Ecto neural progenitor cell (in vitro differentiated cells): ENCODE results near the gene MACROD2.

Source experiments
- DNase-seq: peaks from one replicate; pipeline ENCODE4 v3.0.0-alpha.2; 2018; ENCODE audit warnings: low spot score

The MACROD2 gene

DNA sequence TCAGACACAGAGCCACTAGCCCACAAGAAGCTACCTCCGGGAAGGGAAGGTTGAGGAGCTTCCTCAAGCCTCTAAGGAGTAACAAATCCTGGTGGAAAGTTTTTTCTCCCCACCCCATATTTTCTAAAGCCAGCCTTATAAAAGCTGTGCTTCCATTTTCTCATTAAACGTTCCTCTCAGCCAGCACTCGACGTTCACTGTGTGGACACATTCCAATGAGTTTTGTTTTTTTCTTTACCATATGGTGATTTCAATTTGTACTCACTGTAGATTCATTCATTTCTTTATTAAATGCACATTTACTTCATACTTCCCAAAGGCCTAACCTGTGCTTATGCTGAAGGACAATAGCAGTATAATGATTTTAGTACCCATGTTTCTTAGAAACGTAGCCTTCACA lies 536.5 kb downstream of the MACROD2 start:
- no peak for DNase-seq

DNA sequence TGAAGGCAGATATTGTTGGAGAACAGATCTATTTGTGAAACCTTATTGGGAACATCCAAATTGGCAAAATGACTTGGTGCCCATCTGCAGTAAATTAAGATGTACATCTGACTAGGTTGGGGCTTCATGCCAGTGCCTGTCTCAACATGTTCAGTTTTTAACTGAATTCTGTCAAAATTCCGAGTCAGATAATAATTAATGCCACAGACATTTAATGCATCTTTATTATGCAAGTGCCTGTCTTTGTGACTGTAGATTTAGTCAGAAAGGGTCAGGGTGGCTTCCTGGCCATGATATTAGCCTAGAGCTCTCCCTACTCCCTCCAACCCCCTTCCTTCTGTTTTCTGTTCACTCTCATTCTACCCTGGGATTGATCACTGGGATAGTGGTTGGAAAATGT lies 541.4 kb downstream of the MACROD2 start:
- DNase-seq = no peak

DNA sequence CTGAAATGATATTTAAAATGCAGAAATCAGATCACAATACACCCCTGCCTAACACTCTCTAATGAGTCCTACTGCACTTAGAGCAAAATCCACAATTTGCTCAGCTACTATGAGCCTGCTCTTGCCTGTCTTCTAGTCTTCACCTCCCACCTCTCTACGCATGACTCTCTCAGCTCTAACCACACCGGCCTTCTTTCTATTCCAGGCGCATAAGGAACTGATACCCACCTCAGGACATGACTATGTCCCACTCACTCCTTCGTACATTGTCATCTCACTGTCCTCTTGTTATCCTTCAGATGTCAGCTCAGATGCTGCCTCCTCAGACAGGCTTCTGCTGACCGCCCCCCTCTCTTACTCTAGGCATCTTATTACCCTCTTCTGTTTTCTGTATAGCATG lies 543.1 kb downstream of the MACROD2 start:
- DNase-seq = no peak

DNA sequence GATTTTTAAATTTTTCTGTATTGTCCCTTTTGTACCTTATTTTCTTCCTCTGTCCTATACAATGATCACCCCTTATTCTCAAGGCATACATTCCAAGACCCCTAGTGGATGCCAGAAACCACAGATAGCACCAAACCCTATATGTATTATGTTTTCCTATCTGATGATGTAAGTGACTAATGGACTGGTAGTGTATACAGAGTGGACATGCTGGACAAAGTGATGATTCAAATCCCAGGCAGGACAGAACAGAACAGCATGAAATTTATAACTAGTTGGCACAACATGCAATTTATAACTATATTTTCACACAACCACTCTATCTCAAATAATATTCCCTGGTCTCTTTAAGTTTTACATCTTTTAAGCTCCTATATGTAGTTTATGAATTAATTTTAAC lies 547.7 kb downstream of the MACROD2 start:
- no peak for DNase-seq

DNA sequence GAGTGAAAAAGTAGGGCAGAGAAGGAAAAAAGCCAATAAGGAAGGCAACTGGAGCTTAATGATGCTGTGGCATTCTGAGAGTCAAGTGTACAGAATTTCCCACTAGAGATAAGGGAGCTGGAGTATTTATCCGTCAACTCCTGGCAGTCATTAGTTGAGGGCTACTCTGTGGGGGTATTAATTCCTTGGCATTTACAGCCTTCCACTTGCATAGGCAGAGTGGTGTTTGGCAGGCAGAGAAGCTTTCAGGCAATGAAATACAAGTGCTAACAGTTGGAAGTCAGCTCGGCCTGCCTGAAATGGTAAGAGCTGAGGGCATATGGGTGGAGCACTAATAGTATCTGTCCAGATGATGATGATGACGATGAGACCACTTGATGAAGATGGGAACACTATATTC lies 549.4 kb downstream of the MACROD2 start:
- DNase-seq = no peak

DNA sequence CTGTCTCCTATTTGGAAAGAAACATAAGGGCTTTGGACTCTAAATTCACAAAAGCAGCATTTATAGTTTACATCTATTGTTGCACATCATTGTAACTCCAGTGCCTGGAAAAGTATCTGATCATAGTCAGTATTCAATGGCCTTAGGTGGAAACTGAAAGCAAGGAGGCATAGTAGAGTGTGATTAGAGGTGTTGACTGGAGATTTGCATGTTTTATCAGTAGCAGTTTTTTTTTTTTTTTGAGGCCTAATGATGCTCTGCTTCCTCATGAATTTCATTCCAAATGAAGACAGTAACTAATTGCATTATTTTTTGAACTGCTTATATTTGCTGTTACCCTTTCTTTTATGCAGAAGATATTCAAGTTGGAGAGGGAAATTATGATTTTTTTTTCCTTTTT lies 555.3 kb downstream of the MACROD2 start:
- no peak for DNase-seq

DNA sequence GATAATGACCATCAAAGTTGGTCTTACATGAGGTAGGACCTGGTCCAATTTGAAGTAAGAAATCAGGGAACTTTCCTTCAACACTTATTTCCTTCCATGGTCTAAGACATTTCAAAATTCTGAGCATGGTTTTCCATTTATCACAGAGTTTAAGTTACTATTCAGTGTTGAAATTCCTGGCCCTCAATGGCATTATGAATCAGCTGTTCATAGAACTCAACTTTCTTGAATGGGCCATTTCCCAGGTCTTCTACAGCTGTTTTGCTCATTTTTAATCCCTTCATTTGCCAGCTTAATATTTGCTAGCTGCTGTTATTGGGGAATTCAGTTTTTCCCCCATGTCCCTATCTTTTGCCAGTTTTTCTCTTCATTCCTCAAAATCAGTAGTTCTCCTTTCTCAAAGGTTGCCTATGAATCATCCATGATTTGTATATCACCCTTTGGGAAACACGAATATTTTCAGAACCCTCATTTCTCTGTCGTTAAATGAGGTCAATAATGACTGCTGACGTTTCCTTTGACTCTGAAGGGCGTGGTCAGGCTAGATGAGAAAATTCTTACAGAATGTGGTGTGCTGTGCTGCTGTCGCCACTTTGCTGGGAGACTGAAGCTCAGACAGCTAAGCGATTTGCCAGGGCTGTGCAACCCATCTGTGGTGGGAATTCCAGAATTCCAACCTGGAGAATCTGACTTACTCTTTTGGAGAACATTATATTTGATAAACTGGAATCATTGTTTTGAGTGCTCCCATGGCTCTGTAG lies 558.6 kb downstream of the MACROD2 start:
- DNase-seq = no peak

DNA sequence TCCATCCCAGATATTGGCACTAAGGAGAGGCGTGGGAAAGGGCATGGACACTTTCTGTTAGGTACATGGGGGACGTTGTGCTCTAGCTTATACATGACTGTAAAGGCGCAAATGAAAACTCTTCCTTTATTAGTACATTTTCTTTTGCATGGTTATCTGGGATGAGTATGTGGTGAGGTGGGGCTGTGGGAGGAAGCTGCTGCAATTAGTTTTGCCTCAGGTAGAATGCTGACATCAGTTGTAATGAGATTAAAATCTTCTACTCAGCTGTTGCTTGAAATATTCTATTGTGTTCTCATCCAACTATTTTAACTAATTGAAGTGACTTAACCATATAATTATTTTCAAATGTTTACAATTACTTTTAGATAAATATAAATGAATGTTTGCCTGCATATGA lies 560.4 kb downstream of the MACROD2 start:
- no peak for DNase-seq

DNA sequence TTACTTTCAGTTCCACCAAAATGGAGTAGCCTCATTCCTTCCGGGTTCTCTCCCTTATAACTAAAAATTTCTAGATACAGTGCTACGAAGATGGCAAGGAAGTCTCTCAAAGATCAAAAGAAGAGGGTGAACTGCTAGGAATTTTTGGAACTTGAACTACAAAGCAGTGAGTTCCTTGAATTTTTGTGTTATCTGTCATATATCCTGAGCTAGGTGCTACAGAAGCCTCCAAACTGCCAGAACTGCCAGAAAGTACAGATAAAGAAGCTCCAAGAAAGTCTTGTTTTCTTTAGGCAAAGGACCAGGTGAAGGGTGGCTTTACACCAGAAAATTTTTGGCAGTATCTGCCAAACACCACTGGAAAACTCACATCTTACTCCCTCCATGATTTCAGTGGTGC lies 560.9 kb downstream of the MACROD2 start:
- no peak for DNase-seq

DNA sequence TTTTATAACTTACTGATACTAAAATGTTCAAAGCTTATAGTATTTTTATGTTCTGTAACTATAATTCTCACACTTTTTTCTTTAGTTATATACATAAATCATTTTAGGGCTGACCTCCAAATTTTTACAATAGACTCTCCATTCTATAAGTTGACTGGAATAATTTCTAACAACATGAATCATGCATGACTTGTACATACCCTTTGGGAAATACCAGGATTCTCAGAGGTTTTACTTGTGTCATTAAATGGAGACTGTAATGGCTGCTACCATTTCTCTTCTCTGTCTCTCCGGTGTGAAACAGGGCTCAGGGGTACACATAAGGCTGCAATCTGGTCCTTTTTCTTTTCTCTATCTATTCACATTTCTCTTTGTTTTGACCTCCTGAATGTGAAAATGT lies 564.3 kb downstream of the MACROD2 start:
- DNase-seq = no peak

DNA sequence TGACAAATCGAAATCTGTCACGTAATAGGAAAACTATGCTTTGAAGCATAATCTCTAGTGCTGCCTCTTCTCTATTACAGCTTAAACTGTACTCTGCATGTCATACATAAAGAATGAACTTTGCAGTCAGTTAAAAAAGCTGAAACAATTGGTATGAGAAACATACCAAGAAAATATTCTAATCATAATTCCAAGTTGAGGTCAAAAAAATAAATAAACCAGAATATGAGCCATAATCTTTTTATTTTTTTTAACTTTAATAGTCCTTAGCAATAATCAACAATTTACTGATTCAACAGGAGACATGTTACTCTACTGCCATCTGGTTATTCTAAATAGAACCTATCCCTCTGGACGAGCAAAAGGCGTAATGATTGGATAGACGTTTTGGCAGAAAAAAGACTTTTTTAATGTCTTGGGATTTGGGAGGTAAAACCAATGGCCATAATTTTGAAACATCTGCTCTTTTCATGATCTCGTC lies 566.5 kb downstream of the MACROD2 start:
- no peak for DNase-seq

DNA sequence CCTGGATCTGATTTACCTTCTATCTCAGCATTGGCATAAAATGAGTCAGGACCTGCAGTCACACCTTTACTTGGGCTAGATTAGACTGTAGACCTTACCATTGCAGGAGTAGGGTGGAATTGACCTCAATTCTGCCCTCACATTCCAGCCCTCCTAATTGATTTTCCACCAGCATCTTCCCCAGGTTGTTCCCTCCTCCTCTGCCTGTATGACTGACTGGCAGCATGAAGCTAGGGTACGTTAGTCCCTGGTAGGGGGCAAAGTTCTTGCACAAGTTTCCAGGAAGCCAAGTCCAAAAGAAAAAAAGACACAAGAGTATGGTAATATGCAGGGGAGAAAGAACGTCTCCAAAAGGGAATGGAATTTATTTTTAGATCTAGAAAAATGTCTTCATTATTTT lies 567.7 kb downstream of the MACROD2 start:
- DNase-seq = no peak

DNA sequence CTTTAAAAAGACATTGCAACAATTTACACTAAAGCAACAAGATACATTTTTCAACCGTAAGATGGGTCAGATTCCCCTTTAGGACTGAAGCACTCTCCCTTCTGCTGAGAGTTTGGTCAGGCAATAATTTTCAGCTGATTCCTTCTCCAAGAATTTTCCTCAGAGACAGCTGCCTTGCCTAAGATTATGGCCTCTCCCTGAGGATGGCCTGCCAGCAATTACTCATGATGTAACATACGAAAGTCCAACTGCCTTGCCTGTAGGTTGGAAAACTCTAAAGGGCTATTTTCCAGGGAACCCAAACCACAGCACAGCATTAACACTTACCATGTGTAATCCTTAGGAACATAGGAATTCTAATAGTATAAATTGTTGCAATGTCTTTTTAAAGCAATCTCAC lies 571.2 kb downstream of the MACROD2 start:
- DNase-seq = no peak

DNA sequence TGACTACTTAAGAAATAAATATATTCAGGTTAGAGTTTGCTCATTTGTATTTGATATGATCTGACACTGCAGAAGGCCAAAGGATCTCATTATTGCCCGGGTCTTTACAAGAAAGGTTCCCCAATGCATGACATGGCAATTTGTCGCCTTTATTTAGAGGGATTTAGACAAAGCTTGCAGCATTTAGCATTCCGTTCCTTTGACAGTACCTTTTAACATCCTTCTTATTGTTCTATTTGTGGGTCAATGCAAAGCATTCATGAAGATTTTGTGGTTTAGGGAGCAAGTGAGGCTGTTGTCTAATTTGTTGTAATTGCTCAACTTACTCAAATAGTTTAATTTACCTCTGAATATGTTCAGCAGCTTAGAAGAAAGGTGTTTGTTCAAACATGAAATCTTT lies 572.9 kb downstream of the MACROD2 start:
- no peak for DNase-seq

DNA sequence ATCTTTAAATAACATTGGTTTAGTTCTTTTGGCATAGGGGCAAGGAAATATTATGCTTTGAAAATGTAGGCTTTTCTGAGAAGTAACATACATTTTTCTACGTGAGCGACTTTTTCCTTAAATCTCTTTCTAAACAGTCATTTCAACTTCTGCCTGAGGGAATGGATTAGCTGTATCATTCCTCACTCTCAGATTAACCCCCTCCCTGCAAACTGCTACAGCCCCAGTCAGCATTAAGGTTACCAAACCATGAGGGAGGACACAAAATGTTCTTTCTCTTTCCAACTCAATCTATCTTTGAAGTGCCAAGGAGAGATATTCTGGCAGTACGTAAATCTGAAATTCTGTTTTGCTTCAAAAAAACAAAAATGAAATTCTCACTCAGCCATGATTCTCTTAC lies 573.4 kb downstream of the MACROD2 start:
- DNase-seq = no peak

DNA sequence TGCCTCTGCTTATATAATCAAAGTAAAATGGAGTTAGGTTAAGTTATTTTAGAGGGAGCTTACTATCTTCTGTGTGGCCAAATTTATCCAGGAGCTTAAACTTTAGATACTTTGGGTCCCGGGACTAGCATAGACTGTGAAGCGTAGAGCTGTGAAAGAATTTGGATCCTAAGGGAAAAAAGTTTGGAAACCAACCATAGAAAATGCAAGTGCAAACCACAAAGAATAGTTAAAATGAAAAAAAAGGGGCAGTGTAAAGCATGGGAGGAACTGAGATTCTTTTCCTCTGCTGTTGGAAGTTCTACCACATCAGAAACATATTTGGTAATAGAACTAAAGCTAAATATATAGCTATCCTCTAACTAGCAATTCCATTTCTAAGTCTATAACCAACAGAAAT lies 574.3 kb downstream of the MACROD2 start:
- no peak for DNase-seq

DNA sequence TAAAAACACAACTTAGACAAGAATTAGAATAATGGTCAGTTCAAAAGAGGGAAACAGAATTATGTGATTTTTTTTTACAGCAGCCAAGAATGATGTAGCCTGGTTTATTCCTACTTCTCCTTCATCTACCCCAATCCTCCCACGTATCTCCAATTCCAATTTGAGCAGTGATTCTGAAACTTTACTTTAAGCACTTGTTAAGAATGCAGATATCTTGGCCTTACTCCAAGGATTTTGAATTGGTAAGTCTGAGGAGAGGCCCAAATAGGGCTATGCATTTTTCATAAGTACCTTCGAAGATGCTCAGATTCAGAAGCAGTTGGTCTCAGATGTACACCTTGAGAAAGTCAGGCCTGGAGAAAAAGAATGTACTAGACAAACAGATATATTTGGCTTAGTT lies 575.5 kb downstream of the MACROD2 start:
- no peak for DNase-seq

DNA sequence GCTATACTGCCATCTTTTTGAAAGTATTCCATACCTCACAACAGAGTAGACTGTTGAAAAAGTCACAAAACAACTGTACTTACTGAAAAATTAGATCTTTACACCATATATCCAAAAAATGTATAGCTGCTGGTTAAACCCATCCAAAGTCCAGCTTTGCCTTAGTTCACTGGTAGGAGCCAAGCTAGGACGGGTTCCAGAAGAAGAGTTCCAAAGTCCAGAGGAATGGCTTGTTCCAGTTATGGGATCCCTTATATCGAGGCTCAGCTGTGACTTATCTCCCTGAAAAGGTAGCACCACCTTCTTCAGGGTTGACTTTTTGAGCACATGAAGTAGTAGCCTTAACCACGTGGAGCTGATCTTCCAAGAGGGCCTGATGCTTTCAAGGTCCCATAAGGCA lies 578.4 kb downstream of the MACROD2 start:
- DNase-seq = no peak

DNA sequence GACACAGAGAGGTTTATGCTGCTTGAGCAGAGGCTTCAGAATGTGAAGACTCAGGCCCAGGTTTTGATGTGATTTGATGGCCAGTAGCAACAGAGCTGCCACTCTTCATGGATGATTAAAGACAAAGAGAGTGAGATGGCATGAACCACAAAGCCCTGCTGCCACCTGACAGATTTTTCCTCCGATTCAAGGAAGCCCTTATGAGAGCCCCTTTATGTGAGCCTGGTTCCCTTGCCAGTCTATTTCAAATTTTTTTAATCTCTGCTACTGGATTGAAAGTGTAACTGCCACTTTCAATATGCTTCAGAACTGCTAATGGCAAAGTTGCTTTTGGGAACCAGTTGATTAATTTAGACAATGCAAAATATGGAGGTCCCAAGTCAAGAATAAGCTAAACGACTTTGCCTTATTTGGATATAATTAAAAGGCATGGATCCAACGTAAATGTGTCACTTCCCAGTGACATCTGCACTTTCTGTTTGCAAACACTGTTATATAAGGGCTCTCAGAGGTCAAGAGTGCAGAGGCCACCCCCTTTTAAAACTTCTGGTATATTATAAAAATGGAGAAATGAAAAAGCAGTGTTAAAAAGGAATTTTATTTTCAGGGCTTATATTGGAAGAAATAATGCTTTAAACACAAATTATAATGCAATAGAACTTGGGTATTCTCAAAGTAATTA lies 581.0 kb downstream of the MACROD2 start:
- no peak for DNase-seq

DNA sequence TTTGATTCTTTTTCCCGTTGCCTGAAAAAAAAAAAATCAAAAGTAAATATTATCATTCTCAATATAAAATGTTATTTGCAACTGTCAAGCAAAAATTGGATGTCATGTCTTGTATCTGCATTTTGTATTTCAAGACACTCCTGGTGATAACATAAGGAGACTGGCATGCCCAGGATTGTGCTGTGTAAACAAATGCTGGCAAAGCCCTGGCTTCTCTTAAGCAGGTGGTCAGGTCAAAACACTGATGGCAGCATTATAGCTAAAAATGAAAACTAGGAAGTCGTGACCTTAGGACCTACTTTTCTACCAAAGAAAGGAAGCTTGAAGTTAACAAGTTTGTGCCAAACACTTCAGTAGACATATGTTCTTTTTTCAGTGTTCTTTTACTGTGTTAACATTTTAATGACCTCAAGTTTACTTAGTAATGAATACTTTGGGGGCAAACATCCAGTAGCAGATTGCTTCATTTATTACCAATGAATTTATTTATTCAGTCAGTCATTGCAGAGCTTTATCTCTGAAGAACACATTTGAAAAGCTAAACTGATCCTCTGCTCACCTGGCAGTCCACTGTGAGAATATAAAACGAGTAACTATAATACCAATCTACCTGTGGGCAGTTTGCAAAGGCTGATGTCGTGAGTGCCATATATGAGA lies 585.2 kb downstream of the MACROD2 start:
- no peak for DNase-seq

DNA sequence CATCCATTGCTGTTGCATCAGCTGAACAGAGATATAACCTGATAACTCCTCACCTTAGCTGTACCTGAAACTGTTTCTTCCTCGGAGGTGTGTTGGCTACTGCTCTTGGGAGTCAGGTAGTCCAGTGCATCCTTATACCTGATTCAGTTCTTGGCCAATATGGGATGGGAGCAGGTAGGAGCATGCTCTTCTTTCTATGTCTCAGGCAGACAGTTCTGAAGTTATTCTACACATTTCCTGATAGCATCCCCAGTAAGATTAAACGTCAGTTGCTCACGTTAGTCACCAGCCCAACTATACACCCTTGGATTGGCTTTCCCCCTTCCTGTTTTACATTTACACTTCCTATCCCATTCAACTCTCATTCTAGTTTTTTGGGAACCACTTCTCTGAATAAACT lies 586.4 kb downstream of the MACROD2 start:
- no peak for DNase-seq

DNA sequence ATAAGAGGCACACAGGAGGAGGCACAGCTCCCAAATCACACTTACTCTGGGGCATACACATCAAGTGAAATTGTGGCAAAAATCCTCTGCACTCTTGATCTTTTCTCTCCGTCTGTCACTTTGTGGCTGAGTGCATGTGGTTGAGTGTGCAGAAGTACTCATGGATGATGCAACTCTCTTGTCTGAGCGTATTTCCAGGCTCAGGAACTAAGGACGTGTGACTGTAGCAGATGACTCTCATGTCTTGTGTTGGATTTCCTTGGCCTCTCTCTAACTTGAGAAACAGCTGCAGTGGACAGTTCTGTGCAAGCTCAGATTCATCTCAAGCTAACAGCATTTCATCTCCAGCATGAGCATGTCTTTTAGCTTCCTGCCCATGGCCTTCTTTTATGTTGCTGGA lies 587.5 kb downstream of the MACROD2 start:
- DNase-seq = no peak

DNA sequence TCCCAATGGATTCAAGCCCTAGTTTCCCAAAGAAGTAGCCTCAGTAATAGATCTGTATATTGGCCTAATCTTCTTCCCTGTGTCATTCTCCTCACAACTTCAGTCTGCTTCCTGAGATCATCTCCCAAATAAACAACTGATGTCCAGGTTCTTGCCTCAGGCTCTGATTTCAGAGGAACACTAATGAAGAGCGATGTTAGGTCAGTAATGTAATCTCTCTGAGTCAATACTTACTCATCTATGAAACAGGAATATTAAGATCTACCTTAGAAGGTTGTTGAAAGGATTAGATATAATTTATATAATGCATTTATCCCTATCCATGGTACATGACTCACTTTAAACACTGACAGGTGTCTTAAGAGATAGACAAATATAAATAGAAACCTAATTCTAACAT lies 588.1 kb downstream of the MACROD2 start:
- no peak for DNase-seq
